GM19372 (cell line): ENCODE measurements around the gene NEURL2.

ENCODE experiments used
- ATAC-seq: cut with Tn5 transposase; IDR thresholded peaks from one replicate; pipeline ENCODE4 v1.9.1; 2021; ENCODE audit warnings: mild to moderate bottlenecking, low read depth, moderate library complexity; ENCODE audit not compliant: unreplicated experiment

The NEURL2 gene

GRCh38 chr20:45850238-45850637 is 40.8 kb downstream of the NEURL2 start:
- no peak for ATAC-seq

- ATAC-seq, result no peak
Measured at GRCh38 chr20:45848969-45849582, 41.9 kb downstream of the NEURL2 start.

- ATAC-seq, result no peak
Measured at GRCh38 chr20:45848421-45848820, 42.6 kb downstream of the NEURL2 start.

GRCh38 chr20:45845452-45845851 is 45.6 kb downstream of the NEURL2 start:
- no peak for ATAC-seq

- no peak for ATAC-seq
Measured at GRCh38 chr20:45843506-45843905, 47.5 kb downstream of the NEURL2 start.

- ATAC-seq, result peak; percentile 57
Measured at GRCh38 chr20:45842169-45842812, 48.7 kb downstream of the NEURL2 start.

- no peak for ATAC-seq
Measured at GRCh38 chr20:45841407-45842129, 49.4 kb downstream of the NEURL2 start.

- no peak for ATAC-seq
Measured at GRCh38 chr20:45840700-45841198, 50.3 kb downstream of the NEURL2 start.
